Panc1 (cell line): ENCODE results near the gene NKRF.

Source experiments
- CTCF ChIP-seq: fragments of 450-650 bp; IDR thresholded peaks from 2 replicates; pipeline ENCODE4 v1.5.1; 2017; ENCODE audit warnings: mild to moderate bottlenecking
- POLR2AphosphoS5 ChIP-seq: IDR thresholded peaks from 2 replicates; pipeline ENCODE4 v1.6.1; 2012; ENCODE audit warnings: mild to moderate bottlenecking, low read depth, low read length, moderate library complexity
- TCF7L2 ChIP-seq: IDR thresholded peaks from 2 replicates; pipeline ENCODE4 v1.6.1; 2011; ENCODE audit warnings: mild to moderate bottlenecking, low read depth, low read length, inconsistent platforms
- TF ChIP-seq, protein P1 (sequence below), 2 experiments: IDR thresholded peaks; 2 replicates each; pipeline ENCODE4 v1.6.1; 2011 to 2012; ENCODE audit warnings: low read depth in 2 of 2, control low read depth in 1 of 2, low read length in 1 of 2, mild to moderate bottlenecking in 1 of 2, moderate library complexity in 1 of 2; ENCODE audit not compliant: insufficient read depth in 1 of 2

GRCh38 chrX:119604766-119605463 lies 1.3 kb downstream of the NKRF start:
- TF ChIP-seq, protein P1, sequence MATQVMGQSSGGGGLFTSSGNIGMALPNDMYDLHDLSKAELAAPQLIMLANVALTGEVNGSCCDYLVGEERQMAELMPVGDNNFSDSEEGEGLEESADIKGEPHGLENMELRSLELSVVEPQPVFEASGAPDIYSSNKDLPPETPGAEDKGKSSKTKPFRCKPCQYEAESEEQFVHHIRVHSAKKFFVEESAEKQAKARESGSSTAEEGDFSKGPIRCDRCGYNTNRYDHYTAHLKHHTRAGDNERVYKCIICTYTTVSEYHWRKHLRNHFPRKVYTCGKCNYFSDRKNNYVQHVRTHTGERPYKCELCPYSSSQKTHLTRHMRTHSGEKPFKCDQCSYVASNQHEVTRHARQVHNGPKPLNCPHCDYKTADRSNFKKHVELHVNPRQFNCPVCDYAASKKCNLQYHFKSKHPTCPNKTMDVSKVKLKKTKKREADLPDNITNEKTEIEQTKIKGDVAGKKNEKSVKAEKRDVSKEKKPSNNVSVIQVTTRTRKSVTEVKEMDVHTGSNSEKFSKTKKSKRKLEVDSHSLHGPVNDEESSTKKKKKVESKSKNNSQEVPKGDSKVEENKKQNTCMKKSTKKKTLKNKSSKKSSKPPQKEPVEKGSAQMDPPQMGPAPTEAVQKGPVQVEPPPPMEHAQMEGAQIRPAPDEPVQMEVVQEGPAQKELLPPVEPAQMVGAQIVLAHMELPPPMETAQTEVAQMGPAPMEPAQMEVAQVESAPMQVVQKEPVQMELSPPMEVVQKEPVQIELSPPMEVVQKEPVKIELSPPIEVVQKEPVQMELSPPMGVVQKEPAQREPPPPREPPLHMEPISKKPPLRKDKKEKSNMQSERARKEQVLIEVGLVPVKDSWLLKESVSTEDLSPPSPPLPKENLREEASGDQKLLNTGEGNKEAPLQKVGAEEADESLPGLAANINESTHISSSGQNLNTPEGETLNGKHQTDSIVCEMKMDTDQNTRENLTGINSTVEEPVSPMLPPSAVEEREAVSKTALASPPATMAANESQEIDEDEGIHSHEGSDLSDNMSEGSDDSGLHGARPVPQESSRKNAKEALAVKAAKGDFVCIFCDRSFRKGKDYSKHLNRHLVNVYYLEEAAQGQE (IDR thresholded peaks at IDR 0.05; ENCODE audit: insufficient read depth in 1 of 2, low read depth in 2 of 2, low read length in 1 of 2): no peak
- TF ChIP-seq CTCF: no peak
- TF ChIP-seq TCF7L2: no peak
- TF ChIP-seq POLR2AphosphoS5: no peak
